Measurements from ENCODE around the gene EPHA7. TPM values are rescaled to one million over a fixed set of nuclear protein-coding genes. Genes with fewer than 3 reads are reported as not detected.

EPHA7 gene
- total and polyA plus RNA-seq, 2 of the 4 experiments (the other 2 are of a cell fraction) = not detected

GRCh38 chr6:93299622-93300021 is 119.7 kb downstream of the EPHA7 start:
- in situ Hi-C loops (cut with MboI; ENCODE audit: low sequenced_read_pairs) (no loop called here), dilution Hi-C loops (cut with HindIII; ENCODE audit: low sequenced_read_pairs, unreplicated experiment) (no loop called here), intact Hi-C loops (cut with micrococcal nuclease) (no loop called here)
- POLR2A ChIA-PET (ENCODE audit: unreplicated experiment) = no interaction called here
- Histone ChIP-seq H3K36me3 (ENCODE audit: control insufficient read depth, insufficient read depth, low read length) (no peaks in the 10 kb centered on the region), H3K23ac (ENCODE audit: low read depth, low read length) (no peak overlapping the region), H3K4ac (ENCODE audit: low read depth, low read length) (no peak overlapping the region), H3K27ac (ENCODE audit: insufficient read depth, low read length) (no peak overlapping the region), H2BK120ac (ENCODE audit: low read depth, low read length) (no peak overlapping the region), H3K9ac (ENCODE audit: low read depth, low read length) (no peak overlapping the region), H2AFZ (replicated peaks; ENCODE audit: low read length, poor library complexity) (no peak overlapping the region), H2BK20ac (ENCODE audit: low read depth, low read length) (no peak overlapping the region), H4K20me1 (ENCODE audit: insufficient read depth, low read length) (no peaks in the 10 kb centered on the region), H2AK9ac (replicated peaks; ENCODE audit: low read depth, low read length, poor library complexity) (no peak overlapping the region), H4K5ac (ENCODE audit: low read depth, low read length) (no peak overlapping the region), H4K91ac (ENCODE audit: insufficient read depth, low read depth, low read length) (no peak overlapping the region), H2BK5ac (ENCODE audit: low read depth, low read length, poor library complexity, severe bottlenecking) (no peak overlapping the region), H3K14ac (replicated peaks; ENCODE audit: low read depth, low read length) (no peak overlapping the region), H2AK5ac (ENCODE audit: low read depth, low read length) (no peak overlapping the region), H3K56ac (ENCODE audit: extremely low read depth, insufficient read depth, low read length) (no peak overlapping the region), H3K4me2 (ENCODE audit: low read depth, low read length) (no peak overlapping the region), H3K9me1 (ENCODE audit: insufficient read depth, low read length) (no peaks in the 10 kb centered on the region), H3K18ac (ENCODE audit: low read depth, low read length) (no peak overlapping the region), H3K4me3 (ENCODE audit: insufficient read depth, low read depth, low read length) (no peak overlapping the region), H3K9me3 (ENCODE audit: control insufficient read depth, insufficient read depth, low read length) (no peaks in the 10 kb centered on the region), H4K8ac (ENCODE audit: low read depth in 2 of 2, low read length in 2 of 2) (no peak overlapping the region), H3K27me3 (ENCODE audit: control insufficient read depth, insufficient read depth, low read length) (no peaks in the 10 kb centered on the region), H3K79me1 (ENCODE audit: low read depth in 1 of 2, low read length in 2 of 2) (no peaks in the 10 kb centered on the region), H2BK15ac (ENCODE audit: low read depth, low read length) (no peak overlapping the region), H3K4me1 (ENCODE audit: control insufficient read depth, insufficient read depth, low read length) (no peaks in the 10 kb centered on the region)
- no TSS peak for BruUV-seq (replicated peaks)
- CTCF ChIA-PET = no interaction called here
- ATAC-seq (ENCODE audit: low read depth) (no peak), DNase-seq (no peak)
- TF ChIP-seq BHLHE40 (IDR thresholded peaks at IDR 0.05; ENCODE audit: low read depth, low read length) = no peak
- TF ChIP-seq POLR2A (IDR thresholded peaks at IDR 0.05; ENCODE audit: low read depth, low read length) = no peak
- TF ChIP-seq RAD21 (IDR thresholded peaks at IDR 0.05; ENCODE audit: low read length) = no peak
- TF ChIP-seq MXI1 (IDR thresholded peaks at IDR 0.05; ENCODE audit: borderline replicate concordance, low read depth, low read length) = no peak
- TF ChIP-seq, protein P1, sequence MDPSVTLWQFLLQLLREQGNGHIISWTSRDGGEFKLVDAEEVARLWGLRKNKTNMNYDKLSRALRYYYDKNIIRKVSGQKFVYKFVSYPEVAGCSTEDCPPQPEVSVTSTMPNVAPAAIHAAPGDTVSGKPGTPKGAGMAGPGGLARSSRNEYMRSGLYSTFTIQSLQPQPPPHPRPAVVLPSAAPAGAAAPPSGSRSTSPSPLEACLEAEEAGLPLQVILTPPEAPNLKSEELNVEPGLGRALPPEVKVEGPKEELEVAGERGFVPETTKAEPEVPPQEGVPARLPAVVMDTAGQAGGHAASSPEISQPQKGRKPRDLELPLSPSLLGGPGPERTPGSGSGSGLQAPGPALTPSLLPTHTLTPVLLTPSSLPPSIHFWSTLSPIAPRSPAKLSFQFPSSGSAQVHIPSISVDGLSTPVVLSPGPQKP (IDR thresholded peaks at IDR 0.05; ENCODE audit: borderline replicate concordance, low read depth, low read length) = no peak
- no peak for TF ChIP-seq CEBPB (IDR thresholded peaks at IDR 0.05; ENCODE audit: low read depth, low read length)
- no peak for TF ChIP-seq FOS (IDR thresholded peaks at IDR 0.05; ENCODE audit: low read depth, low read length)
- no peak for TF ChIP-seq SMC3 (IDR thresholded peaks at IDR 0.05; ENCODE audit: low read depth, low read length)
- no CpG with 5 or more reads among the region's 3 CpGs for WGBS, 2 experiments (ENCODE audit: extremely low coverage in 2 of 2, insufficient read length in 1 of 2)
